Measurements from ENCODE around the gene MYBL2.
"Not testable (repeated sequence)": the region's sequence is repeated elsewhere in the genome, so short reads cannot be mapped to it uniquely, and the experiment has no call there.

MYBL2 gene

DNA sequence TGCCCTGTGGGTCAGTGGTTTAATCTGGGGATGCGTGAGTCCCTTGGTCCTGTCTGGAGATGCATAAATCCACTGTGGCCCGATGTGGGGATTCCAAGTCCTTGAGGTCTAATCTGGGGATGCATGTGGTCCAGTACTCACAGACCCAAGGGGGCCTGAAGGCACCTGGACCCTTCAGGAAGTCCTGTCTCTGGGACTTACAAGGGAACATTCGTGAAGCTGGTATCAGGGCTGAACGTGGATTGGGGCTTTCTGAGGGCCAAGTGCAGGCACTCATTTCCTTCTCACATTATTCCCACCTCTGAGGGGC, 85.1 kb downstream of the MYBL2 start:
- DNase-seq (ENCODE audit: low read depth) = no peak

DNA sequence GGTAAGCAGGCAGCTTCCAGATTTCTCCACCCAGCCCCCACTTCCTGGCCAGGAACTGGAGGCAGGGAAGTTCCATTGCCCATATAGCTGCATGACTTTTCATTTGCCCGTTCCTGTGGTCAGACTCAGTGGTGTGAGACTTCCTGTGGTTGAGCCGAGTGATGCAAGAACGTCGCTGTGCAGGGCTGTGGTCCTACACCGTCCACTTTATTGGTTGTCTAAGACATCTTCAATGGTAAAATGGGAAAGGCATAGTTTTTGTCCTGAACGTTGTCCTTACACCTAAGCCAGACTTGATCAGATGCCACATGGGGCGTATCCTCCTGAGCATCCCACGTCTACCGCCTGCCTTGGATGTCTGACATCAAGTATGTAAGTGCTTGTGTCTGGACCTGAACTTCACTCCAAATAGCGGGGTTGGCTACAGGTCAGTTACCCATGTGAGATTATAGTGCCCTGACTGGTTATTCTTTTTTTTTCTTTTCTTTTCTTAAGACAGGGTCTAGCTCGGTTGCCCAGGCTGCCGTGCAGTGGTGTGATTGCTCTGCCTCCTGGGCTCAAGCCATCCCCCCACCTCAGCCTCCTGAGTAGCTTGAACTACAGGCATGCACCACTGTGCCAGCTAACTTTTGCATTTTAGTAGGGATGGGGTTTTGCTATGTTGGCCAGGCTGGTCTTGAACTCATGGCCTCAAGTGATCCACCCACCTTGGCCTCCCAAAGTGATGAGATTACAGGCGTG, 85.8 kb downstream of the MYBL2 start:
- DNase-seq (ENCODE audit: low read depth) = no peak

DNA sequence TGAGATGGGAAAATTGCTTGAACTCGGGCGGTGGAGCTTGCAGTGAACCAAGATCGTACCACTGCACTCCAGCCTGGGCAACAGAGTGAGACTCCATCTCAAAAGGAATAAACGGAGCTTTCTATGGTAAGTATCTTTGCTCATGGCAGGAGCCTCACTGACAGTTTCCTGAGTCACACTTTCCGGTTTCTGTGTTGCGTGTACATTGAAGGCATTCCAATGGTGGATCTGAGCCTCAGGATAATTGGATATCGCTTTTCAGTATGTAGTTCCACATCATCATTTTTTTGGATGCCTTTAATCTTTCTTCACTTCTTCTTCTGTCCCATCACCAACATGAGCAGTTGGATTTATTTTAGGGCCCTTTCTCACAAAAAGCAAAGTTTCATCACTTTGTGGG, 88.5 kb downstream of the MYBL2 start:
- DNase-seq (ENCODE audit: low read depth) = no peak

DNA sequence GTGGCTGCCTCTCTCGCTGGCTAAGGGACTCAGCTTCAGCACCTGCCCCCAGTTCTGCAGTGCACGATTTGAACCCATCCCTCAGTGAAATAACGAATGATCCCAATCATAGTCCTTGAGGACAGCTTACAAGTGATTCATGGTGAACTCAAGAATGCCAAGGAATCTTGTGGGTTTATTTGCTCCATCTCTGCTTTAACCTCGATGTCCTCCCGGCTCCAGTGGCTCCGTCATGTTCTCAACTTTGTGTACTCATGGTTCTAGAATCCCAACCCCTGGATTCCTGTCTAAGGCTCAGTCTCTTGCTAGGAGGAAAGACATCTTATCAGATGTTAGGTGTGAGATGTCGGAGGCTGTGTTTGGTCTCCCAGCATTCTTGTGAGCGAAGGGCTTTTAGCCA, 88.9 kb downstream of the MYBL2 start:
- DNase-seq (ENCODE audit: low read depth) = no peak

DNA sequence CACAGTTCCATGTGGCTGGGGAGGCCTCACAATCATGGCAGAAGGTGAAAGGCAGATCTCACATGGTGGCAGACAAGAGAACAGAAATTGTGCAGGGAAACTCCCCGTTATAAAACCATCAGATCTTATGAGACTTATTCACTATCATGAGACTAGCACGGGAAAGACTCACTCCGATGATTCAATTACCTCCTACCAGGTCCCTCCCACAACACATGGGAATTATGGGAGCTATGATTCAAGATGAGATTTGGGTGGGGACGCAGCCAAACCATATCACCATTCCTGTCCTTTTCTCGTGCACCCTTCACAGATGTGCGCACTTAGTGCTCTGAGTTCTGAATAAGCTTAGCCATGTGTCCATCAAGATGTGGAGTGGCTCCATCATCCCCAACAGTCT, 91.0 kb downstream of the MYBL2 start:
- not testable (repeated sequence) for DNase-seq (ENCODE audit: low read depth)

DNA sequence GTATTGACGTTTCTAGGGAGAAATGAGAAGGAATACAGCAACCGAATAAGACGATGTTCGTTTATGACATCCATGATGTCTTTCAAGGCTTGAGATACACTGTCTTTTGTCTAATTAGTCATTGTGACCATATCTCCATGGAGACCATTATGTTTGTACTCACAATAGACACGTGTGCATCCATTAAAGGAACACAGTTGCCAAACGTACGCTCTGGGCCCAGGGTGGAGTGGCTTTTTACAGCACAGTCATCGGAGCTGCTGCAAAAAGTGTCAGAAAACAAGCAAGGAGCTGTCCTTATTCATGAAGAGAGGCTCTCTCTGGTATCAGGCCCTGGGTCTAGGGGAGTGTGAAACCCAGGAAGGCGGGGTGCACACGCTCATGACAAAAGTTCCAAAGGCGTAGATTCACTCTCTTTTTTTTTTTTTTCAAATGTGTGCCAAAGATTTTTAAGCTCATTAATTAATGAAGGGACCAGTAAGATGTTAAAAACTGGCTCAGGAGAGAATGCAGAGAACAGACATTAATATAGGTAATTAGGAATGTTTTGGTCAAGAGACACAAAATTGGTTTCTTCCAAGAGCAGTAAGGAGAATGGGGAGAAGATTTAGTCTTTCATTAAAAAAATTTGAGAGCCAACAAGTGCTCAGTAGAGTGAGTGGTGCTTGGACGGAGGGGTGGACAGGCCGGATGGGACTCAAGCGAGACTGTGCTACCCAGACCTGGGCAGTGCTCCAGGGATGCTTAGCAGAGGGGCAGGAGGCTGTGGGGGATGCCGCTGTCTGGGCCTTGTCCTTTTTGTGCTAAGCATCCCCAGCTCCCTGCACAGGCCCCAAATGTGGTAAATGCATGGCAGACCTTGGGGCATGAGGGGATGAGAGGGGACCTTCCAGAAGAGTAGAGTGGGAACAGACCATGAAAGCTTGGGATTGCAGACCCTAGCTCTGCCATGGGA, 94.7 kb downstream of the MYBL2 start:
- no peak for DNase-seq (ENCODE audit: low read depth)

DNA sequence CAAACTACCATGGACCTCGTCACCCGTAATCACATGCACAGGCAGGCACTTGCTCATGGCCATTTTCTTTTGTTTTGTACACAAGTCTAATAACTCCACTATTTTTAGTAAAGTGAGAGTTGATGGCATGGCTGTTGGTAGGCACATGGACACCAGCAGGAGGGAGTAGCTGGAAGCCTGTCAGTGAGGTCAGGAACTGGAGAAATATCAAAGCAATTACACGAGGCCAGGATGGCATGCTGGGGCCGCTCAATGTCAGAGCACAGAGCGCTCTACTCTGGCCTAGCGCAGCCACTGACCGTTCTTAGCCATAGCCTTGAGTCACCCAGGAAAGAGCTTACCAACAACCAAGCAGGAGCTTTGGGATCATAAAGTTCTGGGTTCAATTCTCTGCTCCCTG, 96.0 kb downstream of the MYBL2 start:
- DNase-seq (ENCODE audit: low read depth) = no peak

GRCh38 chr20:43765916-43766315, 99.0 kb downstream of the MYBL2 start:
- no peak for DNase-seq (ENCODE audit: low read depth)

All from stimulated activated CD8-positive, alpha-beta memory T cell treated with anti-CD3 and anti-CD28 coated beads, Interleukin-7, amount 100 ng/mL, for 24 hours (primary cell).